EH (cell line): Measurements from ENCODE around the gene CTSA.
A peak's percentile ranks its signal among the peaks of the same experiment; 100 is the strongest.

Experiments
- DNase-seq: peaks from one replicate; pipeline ENCODE4 v3.0.0-alpha.2; 2015; ENCODE audit warnings: low read depth

The CTSA gene

GRCh38 chr20:45890985-45891983 is at the start of gene CTSA, which contains the start of gene NEURL2:
Gene CTSA, plus strand, starts transcription at chr20:45891335. Its CDS starts 234 bp downstream, at chr20:45891569.
Gene NEURL2, minus strand, starts transcription at chr20:45891208. Its CDS starts 217 bp downstream, at chr20:45890991.
- peak; percentile 93 for DNase-seq

DNA sequence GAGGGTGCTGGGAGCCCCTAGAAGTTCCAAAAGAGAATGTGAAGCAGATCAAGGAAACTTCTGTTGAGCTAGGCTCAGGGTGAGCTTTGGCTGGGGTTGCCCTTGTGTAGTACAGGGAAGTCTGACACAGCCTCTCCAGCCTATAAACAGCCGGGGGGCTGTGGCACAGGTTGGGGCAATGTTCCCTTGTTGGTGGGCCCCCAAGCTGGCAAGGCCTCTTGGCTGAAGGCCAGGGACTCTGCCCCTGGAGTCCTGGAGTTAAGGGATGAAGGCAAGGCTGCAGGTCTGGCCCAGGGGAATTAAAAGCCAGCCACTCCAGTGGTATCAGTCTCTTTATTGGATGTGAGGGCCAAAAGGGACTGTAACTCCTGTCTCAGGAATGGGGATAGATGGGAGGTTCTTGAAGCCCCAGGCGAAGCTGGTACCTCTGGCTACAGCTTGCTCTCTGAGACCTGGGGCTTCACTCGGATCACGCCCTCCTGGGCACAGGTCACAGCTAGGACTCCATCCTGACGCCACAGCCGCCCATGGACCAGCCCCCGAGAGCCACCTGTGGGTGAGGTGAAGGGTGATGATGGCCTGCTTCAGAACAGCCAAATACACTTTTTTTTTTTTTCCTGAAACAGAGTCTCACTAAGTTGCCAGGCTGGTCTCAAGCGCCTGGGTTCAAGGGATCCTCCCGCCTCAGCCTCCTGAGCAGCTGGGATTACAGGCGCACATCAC is 49.6 kb upstream of the CTSA start:
- DNase-seq, result no peak

DNA sequence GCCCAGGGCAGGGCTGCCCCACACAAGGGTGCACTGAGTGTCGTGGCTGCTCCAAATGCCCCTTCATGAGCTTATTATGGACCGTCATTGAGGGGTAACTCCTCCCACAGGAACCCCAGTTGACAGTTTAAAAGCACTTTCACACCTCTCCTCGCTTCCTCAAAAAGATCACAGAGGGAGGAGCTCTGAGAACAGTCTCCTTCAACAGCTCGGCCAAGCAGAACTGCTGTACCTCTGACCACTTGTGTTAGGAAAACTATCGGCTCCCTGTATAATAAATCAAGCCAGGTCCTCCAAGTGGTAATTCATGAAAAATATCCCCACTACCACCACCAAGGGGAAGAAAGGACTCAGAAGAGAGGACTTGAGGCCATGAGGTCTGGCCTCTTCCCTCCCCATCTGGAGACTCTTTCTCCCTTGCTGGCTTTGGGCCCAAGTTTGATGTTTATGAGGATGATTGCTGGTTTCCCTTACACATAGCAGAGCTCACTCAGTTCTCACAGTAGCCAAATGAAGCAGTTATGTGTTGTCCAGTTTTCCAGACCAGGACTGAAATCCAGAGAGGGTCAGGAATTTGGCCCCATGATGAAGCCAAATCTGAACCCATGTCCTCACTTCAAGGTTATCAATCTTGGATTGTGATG is 48.8 kb upstream of the CTSA start:
- peak; percentile 75 for DNase-seq

DNA sequence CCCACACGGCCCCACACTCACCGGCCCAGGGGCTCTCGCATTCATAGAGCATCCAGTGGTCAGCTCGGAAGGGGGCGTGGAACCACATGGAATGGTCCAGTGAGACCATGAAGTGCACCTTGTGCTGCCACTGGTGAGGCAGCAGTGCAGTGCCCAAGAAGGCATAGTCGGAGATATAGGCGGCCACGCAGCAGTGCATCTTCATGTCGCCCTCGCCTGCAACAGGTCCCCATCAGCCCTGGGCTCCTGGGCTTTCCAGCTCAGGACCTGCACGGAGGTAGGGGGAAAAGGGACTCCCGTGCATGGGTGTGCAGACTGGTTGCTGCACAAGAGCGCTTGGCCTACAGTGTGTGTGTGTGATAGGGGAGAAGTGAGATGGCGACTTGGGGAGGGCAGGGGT is 47.6 kb upstream of the CTSA start:
- DNase-seq, result no peak

GRCh38 chr20:45845452-45845851 is 45.7 kb upstream of the CTSA start:
- no peak for DNase-seq

DNA sequence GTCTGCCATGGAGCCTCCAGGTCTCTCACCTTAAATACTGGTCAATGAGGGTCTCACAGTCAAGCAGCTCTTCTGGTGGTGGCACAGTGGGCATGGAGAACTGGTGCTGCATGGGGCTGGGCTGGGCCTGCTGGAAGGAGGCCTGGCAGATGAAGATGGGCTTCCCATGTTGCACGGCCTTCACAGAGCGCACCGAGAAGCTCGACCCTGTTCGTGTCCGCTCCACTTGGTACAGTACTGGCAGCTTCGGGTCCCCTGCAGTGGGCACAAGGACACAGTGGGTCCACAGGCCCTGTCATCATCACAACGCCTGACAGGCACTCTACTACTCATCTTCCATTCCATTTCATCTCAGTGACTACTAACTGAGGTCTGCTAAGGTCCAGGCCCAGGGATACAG is 42.7 kb upstream of the CTSA start:
- DNase-seq, result no peak

DNA sequence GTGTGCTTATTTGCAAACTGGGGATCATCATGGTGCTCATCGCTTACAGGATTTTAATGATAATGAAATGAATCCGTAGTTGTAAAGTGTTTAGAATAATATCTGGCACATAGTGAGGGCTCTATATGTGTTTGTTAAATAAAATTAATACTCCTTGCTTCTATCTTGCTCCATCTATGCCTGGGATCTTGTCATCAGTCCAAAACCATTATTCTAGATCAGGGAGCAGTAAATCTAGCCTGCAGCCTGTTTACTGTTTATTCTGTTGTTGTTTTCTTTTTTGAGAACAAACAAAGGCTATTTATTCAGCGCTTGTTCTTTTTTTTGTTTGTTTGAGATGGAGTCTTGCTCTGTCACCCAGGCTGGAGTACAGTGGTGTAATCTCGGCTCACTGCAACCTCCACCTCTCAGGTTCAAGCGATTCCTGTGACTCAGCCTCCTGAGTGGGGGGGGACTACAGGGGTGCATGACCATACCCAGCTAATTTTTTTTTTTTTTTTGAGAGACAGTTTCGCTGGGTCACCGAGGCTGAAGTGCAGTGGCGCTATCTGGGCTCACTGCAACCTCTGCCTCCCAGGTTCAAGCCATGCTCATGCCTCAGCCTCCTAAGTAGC is 42.1 kb upstream of the CTSA start:
- DNase-seq, result no peak

- no peak for DNase-seq
These were observed 40.9 kb upstream of the CTSA start for GRCh38 chr20:45850238-45850637.

DNA sequence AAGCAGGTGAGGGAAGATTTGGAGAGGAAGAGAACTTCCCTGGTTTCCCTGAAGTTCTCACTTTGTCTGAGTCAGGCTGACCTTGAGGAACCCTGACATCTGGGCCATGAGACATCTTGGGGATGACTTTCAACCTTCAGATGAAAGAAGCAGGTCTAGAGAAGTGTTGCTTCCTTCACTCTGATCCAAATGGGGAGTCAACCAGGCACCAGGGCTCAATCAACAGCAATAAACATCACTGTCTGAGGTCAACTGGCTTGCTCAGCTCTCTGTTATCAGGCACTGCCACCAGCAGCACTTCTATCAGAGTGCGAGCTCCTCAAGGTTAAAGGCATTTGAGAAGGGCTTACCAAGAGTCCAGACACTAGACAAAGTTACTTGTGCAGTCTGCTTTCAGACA is 40.2 kb upstream of the CTSA start:
- DNase-seq, result no peak

GRCh38 chr20:45851501-45851900 is 39.6 kb upstream of the CTSA start:
- no peak for DNase-seq

GRCh38 chr20:45852326-45852725 is 38.8 kb upstream of the CTSA start:
- DNase-seq, result no peak

- no peak for DNase-seq
These were observed 37.7 kb upstream of the CTSA start for GRCh38 chr20:45853484-45853883.

- DNase-seq, result peak; percentile 100
These were observed 33.8 kb upstream of the CTSA start, which contains the start of the genes ACOT8 and ZSWIM3 for GRCh38 chr20:45857114-45857881. Gene ACOT8, minus strand, starts transcription at chr20:45857392. Its CDS starts 77 bp downstream, at chr20:45857315. Gene ZSWIM3, plus strand, starts transcription at chr20:45857614. Its CDS starts 212 bp downstream, at chr20:45857826.

DNA sequence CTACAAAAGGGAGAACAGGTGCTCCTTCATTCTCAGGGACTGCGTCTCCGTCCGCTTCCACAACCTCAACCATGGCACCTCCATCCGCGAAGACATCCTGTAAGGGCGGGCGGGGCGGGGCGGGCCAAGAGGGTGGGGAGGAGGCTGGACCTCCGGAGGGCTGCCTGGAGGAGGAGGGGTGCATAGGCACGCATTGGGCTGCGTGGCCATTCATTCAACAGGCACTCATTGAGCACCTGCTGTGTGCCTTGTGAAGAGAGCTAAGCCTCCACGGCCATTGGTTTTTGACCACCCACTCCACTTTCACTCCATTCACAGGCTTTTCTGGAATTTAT is 33.3 kb upstream of the CTSA start:
- no peak for DNase-seq

DNA sequence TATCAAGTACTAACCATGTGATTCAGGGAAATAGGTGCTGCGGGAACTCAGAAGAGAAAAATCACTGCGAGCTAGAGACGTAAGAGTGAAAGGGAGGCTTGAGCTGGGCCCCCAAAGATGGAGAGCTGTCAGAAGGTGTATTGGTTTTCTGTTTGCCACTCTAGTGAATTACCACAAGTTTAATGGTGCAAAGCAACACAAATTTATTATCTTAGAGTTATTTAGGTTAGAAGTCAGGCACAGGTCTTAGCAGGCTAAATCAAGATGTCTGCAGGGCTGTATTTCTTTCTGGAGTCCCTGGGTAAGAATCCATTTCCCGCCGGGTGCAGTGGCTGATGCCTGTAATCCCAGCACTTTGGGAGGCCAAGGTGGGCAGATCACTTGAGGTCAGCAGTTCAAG is 31.2 kb upstream of the CTSA start:
- no peak for DNase-seq

DNA sequence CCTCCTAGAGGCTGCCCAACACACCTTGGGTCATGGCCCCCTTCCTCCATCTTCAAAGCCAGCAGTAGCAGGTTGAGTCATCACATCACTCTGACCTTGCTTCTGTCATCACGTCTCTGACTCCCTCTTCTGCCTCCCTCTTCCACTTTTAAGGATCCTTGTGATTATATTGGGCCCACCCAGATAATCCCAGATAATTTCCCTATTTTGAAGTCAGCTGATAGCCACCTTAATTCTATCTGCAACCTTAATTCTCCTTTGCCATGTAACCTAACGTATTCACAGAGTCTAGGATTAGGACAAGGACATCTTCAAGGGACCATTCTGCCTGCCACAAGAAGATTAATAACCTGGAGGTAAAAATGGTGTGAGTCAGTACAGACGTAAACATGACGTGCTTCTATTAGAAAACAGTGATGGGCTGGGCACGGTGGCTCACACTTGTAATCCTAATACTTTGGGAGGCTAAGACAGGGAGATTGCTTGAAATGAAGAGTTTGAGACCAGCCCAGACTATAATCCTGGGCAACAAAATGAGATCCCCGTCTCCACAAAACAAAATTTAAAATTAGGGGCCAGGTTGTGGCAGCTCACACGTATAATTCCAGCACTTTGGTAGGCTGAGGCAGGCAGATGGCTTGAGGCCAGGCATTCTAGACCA is 30.4 kb upstream of the CTSA start:
- DNase-seq, result no peak

- DNase-seq, result peak; percentile 11
These were observed 29.7 kb upstream of the CTSA start for GRCh38 chr20:45861221-45862075.

GRCh38 chr20:45863543-45864470 is 27.3 kb upstream of the CTSA start:
- DNase-seq, result no peak

DNA sequence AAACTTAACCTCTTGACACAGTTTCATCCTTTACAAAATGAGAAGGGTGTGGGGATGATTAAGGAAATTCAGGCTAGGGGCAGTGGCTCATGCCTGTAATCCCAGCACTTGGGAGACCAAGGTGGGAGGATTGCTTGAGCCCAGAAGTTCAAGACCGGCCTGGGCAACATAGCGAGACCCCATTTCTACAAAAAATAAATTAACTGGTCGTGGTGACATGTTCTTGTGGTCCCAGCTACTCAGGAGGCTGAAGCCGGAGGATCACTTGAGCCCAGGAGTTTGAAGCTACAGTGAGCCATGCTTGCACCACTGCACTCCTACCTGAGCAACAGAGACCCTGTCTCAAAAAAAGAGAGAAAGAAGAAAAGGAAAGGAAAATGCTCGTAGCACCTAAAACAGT is 24.7 kb upstream of the CTSA start:
- DNase-seq, result no peak
